ENCODE data around the gene TSPAN3. TPM values are rescaled to one million over a fixed set of nuclear protein-coding genes. Genes with fewer than 3 reads are reported as not detected.

TSPAN3 gene
- total RNA-seq, 1 donor from 2014 or later, result 288 TPM

DNA sequence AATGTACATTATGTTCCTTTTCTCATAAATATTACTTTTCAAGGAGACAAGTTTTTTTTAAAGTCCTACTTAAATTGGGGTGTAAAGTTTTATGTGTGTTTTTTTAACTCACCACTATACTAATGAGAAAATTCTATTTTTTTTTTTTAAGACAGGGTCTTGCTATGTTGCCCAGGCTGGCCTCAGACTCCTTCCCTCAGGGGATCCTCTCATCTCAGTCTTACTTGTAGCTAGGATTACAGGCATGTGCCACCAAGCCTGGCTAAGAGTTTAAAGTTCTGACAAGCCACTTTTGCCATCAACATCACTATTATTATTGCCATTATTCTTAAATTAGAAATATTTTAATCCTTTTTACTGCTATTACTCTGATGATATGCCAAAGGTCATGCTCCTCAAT, 7.7 kb downstream of the TSPAN3 start:
- H3K27me3 Mint-ChIP-seq, result no peaks in the 10 kb centered on the region
- H3K4me3 Mint-ChIP-seq, result no peak overlapping the region
- TF ChIP-seq, protein P1, sequence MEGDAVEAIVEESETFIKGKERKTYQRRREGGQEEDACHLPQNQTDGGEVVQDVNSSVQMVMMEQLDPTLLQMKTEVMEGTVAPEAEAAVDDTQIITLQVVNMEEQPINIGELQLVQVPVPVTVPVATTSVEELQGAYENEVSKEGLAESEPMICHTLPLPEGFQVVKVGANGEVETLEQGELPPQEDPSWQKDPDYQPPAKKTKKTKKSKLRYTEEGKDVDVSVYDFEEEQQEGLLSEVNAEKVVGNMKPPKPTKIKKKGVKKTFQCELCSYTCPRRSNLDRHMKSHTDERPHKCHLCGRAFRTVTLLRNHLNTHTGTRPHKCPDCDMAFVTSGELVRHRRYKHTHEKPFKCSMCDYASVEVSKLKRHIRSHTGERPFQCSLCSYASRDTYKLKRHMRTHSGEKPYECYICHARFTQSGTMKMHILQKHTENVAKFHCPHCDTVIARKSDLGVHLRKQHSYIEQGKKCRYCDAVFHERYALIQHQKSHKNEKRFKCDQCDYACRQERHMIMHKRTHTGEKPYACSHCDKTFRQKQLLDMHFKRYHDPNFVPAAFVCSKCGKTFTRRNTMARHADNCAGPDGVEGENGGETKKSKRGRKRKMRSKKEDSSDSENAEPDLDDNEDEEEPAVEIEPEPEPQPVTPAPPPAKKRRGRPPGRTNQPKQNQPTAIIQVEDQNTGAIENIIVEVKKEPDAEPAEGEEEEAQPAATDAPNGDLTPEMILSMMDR (conservative IDR thresholded peaks at IDR 0.05), result no peak
- H3K27ac Mint-ChIP-seq, result no peak overlapping the region
- H3K9me3 Mint-ChIP-seq, result no peaks in the 10 kb centered on the region
- DNase-seq (ENCODE audit: extremely low spot score, unreplicated experiment), result no peak
- H3K4me1 Mint-ChIP-seq (ENCODE audit: unreplicated experiment), result peaks cover 67% of the 10 kb centered on the region
- peaks cover 14% of the 10 kb centered on the region for H3K36me3 Mint-ChIP-seq

DNA sequence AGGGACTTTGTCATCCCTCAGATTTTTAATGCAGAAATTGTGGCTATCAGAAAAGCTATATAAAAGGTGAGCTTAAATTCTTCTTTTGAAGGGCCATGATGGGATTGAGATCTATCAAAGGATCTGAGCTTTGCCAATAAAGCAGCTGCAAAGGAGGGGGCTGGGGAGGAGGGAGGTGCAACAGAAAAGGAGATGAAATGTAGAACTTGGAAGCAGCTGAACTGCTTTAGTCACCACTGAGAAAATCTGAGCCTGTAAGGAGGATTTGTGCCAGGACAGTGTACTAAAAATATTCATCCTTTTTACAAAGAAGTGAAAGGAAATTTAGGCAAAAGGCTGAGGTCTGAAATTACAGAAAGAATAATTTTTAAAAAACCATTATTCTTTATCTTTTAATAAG, 10.4 kb downstream of the TSPAN3 start:
- Mint-ChIP-seq H3K4me1 (ENCODE audit: unreplicated experiment) (peaks cover 58% of the 10 kb centered on the region), H3K27ac (peak overlapping the region; percentile 1), H3K36me3 (peaks cover 10% of the 10 kb centered on the region), H3K9me3 (no peaks in the 10 kb centered on the region), H3K4me3 (no peak overlapping the region), H3K27me3 (no peaks in the 10 kb centered on the region)
- DNase-seq (ENCODE audit: extremely low spot score, unreplicated experiment), result no peak
- TF ChIP-seq, protein P1 (conservative IDR thresholded peaks at IDR 0.05), result no peak

DNA sequence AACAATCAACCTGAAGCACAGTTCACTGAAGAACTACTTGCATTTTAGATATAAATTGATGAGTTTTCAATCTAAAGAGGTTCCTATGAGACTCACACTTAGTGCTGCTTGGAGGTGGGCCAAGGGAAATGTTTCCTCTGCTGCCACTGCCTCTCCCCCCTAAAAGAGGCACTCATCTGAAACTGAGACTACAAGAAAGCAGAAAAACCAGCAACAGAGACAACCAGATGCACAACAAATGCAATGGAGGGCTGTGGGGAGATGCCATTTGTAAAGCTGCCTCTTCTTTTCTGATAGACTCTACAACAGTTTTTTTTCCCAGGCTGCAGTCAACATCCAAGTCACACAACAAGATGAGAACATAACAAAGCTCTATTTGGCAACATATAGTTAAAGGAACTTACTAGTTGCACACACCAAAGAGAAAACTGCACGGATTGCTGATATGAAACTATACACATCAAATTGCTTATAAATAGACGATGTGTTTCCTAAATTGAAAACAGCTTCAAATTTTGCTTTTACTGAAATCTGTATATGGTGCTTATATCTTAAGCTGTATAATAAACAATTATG, 11.0 kb downstream of the TSPAN3 start:
- Mint-ChIP-seq H3K4me1 (ENCODE audit: unreplicated experiment) (peaks cover 55% of the 10 kb centered on the region), H3K9me3 (no peaks in the 10 kb centered on the region), H3K27me3 (no peaks in the 10 kb centered on the region), H3K27ac (peak overlapping the region; percentile 1), H3K36me3 (peaks cover 10% of the 10 kb centered on the region), H3K4me3 (peak overlapping the region; percentile 9)
- no peak for DNase-seq (ENCODE audit: extremely low spot score, unreplicated experiment)
- TF ChIP-seq, protein P1 (conservative IDR thresholded peaks at IDR 0.05), result no peak

DNA sequence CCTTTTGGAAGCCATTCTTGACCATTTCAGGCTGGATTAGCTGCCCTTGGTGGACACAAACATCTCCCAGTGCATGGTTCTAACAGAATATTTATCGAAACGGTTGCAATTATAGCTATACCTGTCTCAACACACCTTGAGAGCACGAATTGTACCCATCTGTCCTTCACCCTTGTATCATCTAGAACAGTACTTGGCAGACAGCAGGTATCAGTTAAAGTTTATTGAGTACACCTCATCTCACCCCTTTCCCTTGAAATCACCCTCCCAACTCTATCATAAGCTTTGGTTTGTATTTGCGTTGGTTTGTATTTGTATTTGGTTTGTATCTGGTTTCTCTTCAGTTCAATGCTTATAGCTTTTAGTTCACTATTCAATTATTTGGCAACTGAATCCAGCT, 12.4 kb downstream of the TSPAN3 start:
- TF ChIP-seq, protein P1 (conservative IDR thresholded peaks at IDR 0.05), result no peak
- no peak for DNase-seq (ENCODE audit: extremely low spot score, unreplicated experiment)
- Mint-ChIP-seq H3K9me3 (no peaks in the 10 kb centered on the region), H3K4me1 (ENCODE audit: unreplicated experiment) (peaks cover 47% of the 10 kb centered on the region), H3K4me3 (no peak overlapping the region), H3K27ac (no peak overlapping the region), H3K36me3 (peaks cover 16% of the 10 kb centered on the region), H3K27me3 (no peaks in the 10 kb centered on the region)

DNA sequence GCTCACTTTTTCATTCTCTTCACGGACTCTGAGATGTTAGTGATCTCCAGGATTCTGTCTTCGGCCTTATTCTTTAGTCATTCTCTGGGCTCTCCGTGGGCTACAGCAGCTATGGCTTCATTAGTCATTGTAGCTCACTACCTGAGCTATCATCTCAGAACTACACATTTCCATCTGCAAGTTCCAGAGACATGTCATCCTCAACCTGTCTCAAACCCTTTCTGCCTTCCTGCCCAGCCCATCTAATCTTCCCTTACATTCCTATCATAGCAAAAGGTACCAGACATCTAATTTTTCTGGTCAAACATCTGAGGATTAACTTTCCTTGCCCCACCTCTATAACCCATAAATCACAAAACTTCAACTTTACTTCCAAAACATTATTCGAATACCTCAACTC, 13.2 kb downstream of the TSPAN3 start:
- TF ChIP-seq, protein P1 (conservative IDR thresholded peaks at IDR 0.05), result no peak
- Mint-ChIP-seq H3K36me3 (peaks cover 19% of the 10 kb centered on the region), H3K27me3 (no peaks in the 10 kb centered on the region), H3K4me3 (peak overlapping the region; percentile 29), H3K4me1 (ENCODE audit: unreplicated experiment) (peaks cover 49% of the 10 kb centered on the region), H3K9me3 (no peaks in the 10 kb centered on the region), H3K27ac (peak overlapping the region; percentile 71)
- DNase-seq (ENCODE audit: extremely low spot score, unreplicated experiment), result no peak

DNA sequence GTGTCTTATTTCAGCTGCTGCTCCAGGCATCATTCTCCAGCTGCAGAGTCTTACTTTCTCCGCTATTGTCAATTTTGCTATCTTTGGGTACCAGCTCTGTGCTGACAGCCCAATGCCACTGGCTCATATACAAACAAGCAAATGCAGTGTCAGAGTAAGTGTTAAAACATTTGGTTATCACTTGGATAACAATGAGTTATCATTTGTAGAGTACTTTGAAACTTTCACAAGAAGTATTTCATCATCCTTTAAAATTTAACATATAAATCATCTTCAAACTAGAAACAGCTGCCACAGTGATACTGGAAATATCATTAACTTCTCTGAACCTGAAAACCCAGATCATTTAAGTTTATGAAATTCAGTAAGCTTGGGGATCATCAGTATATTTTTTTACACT, 13.8 kb downstream of the TSPAN3 start:
- H3K9me3 Mint-ChIP-seq, result no peaks in the 10 kb centered on the region
- H3K36me3 Mint-ChIP-seq, result peaks cover 25% of the 10 kb centered on the region
- no peaks in the 10 kb centered on the region for H3K27me3 Mint-ChIP-seq
- TF ChIP-seq, protein P1 (conservative IDR thresholded peaks at IDR 0.05), result no peak
- no peak overlapping the region for H3K4me3 Mint-ChIP-seq
- H3K27ac Mint-ChIP-seq, result peak overlapping the region; percentile 71
- no peak for DNase-seq (ENCODE audit: extremely low spot score, unreplicated experiment)
- peaks cover 51% of the 10 kb centered on the region for H3K4me1 Mint-ChIP-seq (ENCODE audit: unreplicated experiment)
